H1 (cell line): ENCODE results near the gene RAD50. TPM values are rescaled to one million over a fixed set of nuclear protein-coding genes. Genes with fewer than 3 reads are reported as not detected.
"Not testable (repeated sequence)": the region's sequence is repeated elsewhere in the genome, so short reads cannot be mapped to it uniquely, and the experiment has no call there.

Experiments used
- CTCF ChIA-PET: fragments of 300-600 bp; sonication (Branson Sonifier 250); formaldehyde crosslinking; loops from one replicate; lab custom pipeline; 2021; ENCODE audit not compliant: partially characterized antibody; lab: Charles Lee
- POLR2A ChIA-PET: fragments of 300-600 bp; sonication (Branson Sonifier 250); formaldehyde crosslinking; loops from one replicate; lab custom pipeline; 2021; ENCODE audit warnings: inconsistent platforms; ENCODE audit not compliant: partially characterized antibody; lab: Charles Lee
- DNase-seq, 2 experiments: peaks; one replicate each; pipeline versions ENCODE4 v3.0.0 to v3.0.0-alpha.2; 2010 to 2022; ENCODE audit warnings: low spot score in 2 of 2, low read depth in 1 of 2, mixed read lengths in 1 of 2
- FAIRE-seq: peaks from 2 replicates; lab custom pipeline; 2011; peaks lifted over from hg19 to GRCh38; lab: Jason Lieb, UNC
- H2AFZ ChIP-seq: 2 replicates; pipeline ENCODE4 v1.8.1; 2012; ENCODE audit warnings: low read length, inconsistent platforms
- H2AK5ac ChIP-seq: 2 replicates; pipeline ENCODE4 v1.6.1; 2013; ENCODE audit warnings: low read depth, low read length
- H2BK120ac ChIP-seq: replicated peaks from 2 replicates; pipeline ENCODE3; 2013; ENCODE audit warnings: low read depth, low read length, inconsistent platforms
- H2BK12ac ChIP-seq: 2 replicates; pipeline ENCODE4 v1.6.1; 2013; ENCODE audit warnings: low read depth, low read length
- H2BK15ac ChIP-seq: 2 replicates; pipeline ENCODE4 v1.6.1; 2013; ENCODE audit warnings: low read length
- H2BK20ac ChIP-seq: 2 replicates; pipeline ENCODE4 v1.6.1; 2013; ENCODE audit warnings: low read length
- H2BK5ac ChIP-seq: 2 replicates; pipeline ENCODE4 v1.6.1; 2013; ENCODE audit warnings: low read depth, low read length
- H3K14ac ChIP-seq: 2 replicates; pipeline ENCODE4 v1.6.1; 2013; ENCODE audit warnings: inconsistent platforms; ENCODE audit not compliant: insufficient read length
- H3K18ac ChIP-seq: 2 replicates; pipeline ENCODE4 v1.6.1; 2013; ENCODE audit warnings: low read length; ENCODE audit errors: extremely low read depth
- H3K23ac ChIP-seq: 2 replicates; pipeline ENCODE4 v1.6.1; 2013; ENCODE audit warnings: inconsistent platforms; ENCODE audit not compliant: insufficient read length
- H3K23me2 ChIP-seq: 2 replicates; pipeline ENCODE4 v1.6.1; 2013; ENCODE audit warnings: low read depth, low read length
- H3K27ac ChIP-seq: 2 replicates; pipeline ENCODE4 v1.6.1; 2011; ENCODE audit warnings: low read depth, low read length, inconsistent platforms
- H3K27me3 ChIP-seq, 4 experiments: replicated peaks in 1 of 4; 1 replicate in 1 of 4; 2 replicates in 3 of 4; pipeline versions ENCODE4 v1.6.1 to v1.8.1; 2011 to 2013; ENCODE audit warnings: low read length in 3 of 4, mild to moderate bottlenecking in 3 of 4, inconsistent platforms in 2 of 4, mixed read lengths in 2 of 4, moderate library complexity in 1 of 4; ENCODE audit not compliant: control insufficient read depth in 3 of 4, insufficient read depth in 3 of 4; ENCODE audit errors: extremely low read depth in 1 of 4
- H3K36me3 ChIP-seq, 4 experiments: 2 replicates each; pipeline versions ENCODE4 v1.6.1 to v1.8.1; 2011 to 2013; ENCODE audit warnings: mild to moderate bottlenecking in 4 of 4, low read length in 3 of 4, moderate library complexity in 2 of 4, control low read depth in 1 of 4, inconsistent platforms in 1 of 4; ENCODE audit not compliant: insufficient read depth in 4 of 4, control insufficient read depth in 2 of 4
- H3K4ac ChIP-seq: replicated peaks from 2 replicates; pipeline ENCODE3; 2013; ENCODE audit warnings: low read length, low read depth, mixed read lengths, inconsistent platforms; ENCODE audit not compliant: insufficient read length
- H3K4me1 ChIP-seq, 4 experiments: replicated peaks in 1 of 4; 1 replicate in 1 of 4; 2 replicates in 3 of 4; pipeline versions ENCODE4 v1.6.1 to v1.8.1; 2011 to 2013; ENCODE audit warnings: low read length in 3 of 4, inconsistent platforms in 2 of 4, mixed read lengths in 1 of 4; ENCODE audit not compliant: insufficient read depth in 4 of 4, control insufficient read depth in 3 of 4
- H3K4me2 ChIP-seq, 2 experiments: 2 replicates each; pipeline versions ENCODE4 v1.6.1 to v1.8.1; 2011 to 2013; ENCODE audit warnings: low read depth in 2 of 2, low read length in 2 of 2, control low read depth in 1 of 2, inconsistent platforms in 1 of 2, mild to moderate bottlenecking in 1 of 2; ENCODE audit not compliant: insufficient read depth in 1 of 2
- H3K4me3 ChIP-seq, 4 experiments: fragments of 200-600, 300-600 bp in 1 of 4; sonication (generic), shearing (Covaris generic), sonication (Bioruptor Twin) in 1 of 4; 2 replicates each; pipeline versions ENCODE4 v1.5.1 to v1.8.1; 2011 to 2016; ENCODE audit warnings: low read length in 4 of 4, low read depth in 3 of 4, control low read depth in 2 of 4, inconsistent platforms in 2 of 4, mild to moderate bottlenecking in 2 of 4, mixed read lengths in 1 of 4, moderate library complexity in 1 of 4; ENCODE audit not compliant: insufficient read depth in 2 of 4; ENCODE audit errors: extremely low read depth in 1 of 4
- H3K56ac ChIP-seq: replicated peaks from 2 replicates; pipeline ENCODE3; 2013; ENCODE audit warnings: low read depth, mild to moderate bottlenecking, mixed read lengths, low read length, inconsistent platforms; ENCODE audit not compliant: insufficient read length
- H3K79me1 ChIP-seq: 2 replicates; pipeline ENCODE4 v1.6.1; 2013; ENCODE audit warnings: low read depth, low read length, control low read depth
- H3K79me2 ChIP-seq, 2 experiments: 2 replicates each; pipeline versions ENCODE4 v1.6.1 to v1.8.1; 2012 to 2013; ENCODE audit warnings: low read length in 2 of 2, mild to moderate bottlenecking in 2 of 2, inconsistent platforms in 1 of 2; ENCODE audit not compliant: insufficient read depth in 2 of 2, control insufficient read depth in 1 of 2
- H3K9ac ChIP-seq, 4 experiments: replicated peaks in 1 of 4; 1 replicate in 1 of 4; 2 replicates in 3 of 4; pipeline versions ENCODE4 v1.6.1 to v1.8.1; 2011 to 2013; ENCODE audit warnings: low read depth in 3 of 4, low read length in 3 of 4, control low read depth in 2 of 4, mild to moderate bottlenecking in 2 of 4, moderate library complexity in 2 of 4, inconsistent platforms in 1 of 4; ENCODE audit errors: extremely low read depth in 1 of 4
- H3K9me3 ChIP-seq, 2 experiments: 2 replicates each; pipeline versions ENCODE4 v1.6.1 to v1.8.1; 2012 to 2013; ENCODE audit warnings: mild to moderate bottlenecking in 2 of 2, moderate library complexity in 2 of 2, control low read depth in 1 of 2, inconsistent platforms in 1 of 2, low read depth in 1 of 2, low read length in 1 of 2, mixed read lengths in 1 of 2; ENCODE audit not compliant: insufficient read depth in 2 of 2
- H4K20me1 ChIP-seq, 2 experiments: replicated peaks in 1 of 2; 2 replicates each; pipeline versions ENCODE3 to v1.8.1; 2011 to 2013; ENCODE audit warnings: inconsistent platforms in 2 of 2, low read length in 2 of 2, mild to moderate bottlenecking in 1 of 2; ENCODE audit not compliant: insufficient read depth in 2 of 2, control insufficient read depth in 1 of 2
- H4K5ac ChIP-seq: 2 replicates; pipeline ENCODE4 v1.6.1; 2013; ENCODE audit warnings: low read length, low read depth, mixed read lengths, inconsistent platforms; ENCODE audit not compliant: insufficient read length
- H4K8ac ChIP-seq: 2 replicates; pipeline ENCODE4 v1.8.0; 2013; ENCODE audit warnings: mild to moderate bottlenecking, moderate library complexity, low read length, inconsistent platforms; ENCODE audit not compliant: insufficient read depth; ENCODE audit errors: extremely low read depth
- H4K91ac ChIP-seq: replicated peaks from 2 replicates; pipeline ENCODE3; 2013; ENCODE audit warnings: low read length, mixed read lengths, inconsistent platforms; ENCODE audit not compliant: insufficient read length
- GTF2F1 ChIP-seq: IDR thresholded peaks from 2 replicates; pipeline ENCODE4 v1.6.1; 2012; ENCODE audit warnings: low read depth, low read length, improper control_type of control experiment, borderline replicate concordance
- JUND ChIP-seq: IDR thresholded peaks from 2 replicates; pipeline ENCODE4 v1.6.1; 2011; ENCODE audit warnings: mild to moderate bottlenecking, improper control_type of control experiment, low read length
- RNF2 ChIP-seq: fragments of 200-900, 300-1000 bp; sonication (generic); IDR thresholded peaks from 2 replicates; pipeline ENCODE4 v1.7.1; 2016; ENCODE audit warnings: borderline replicate concordance, low read depth, mild to moderate bottlenecking, antibody characterized with exemption, low read length; ENCODE audit not compliant: poor library complexity, severe bottlenecking; ENCODE audit errors: missing control alignments
- SIRT6 ChIP-seq: IDR thresholded peaks from one replicate; pipeline ENCODE4 v1.7.1; 2012; ENCODE audit warnings: low read length, inconsistent platforms
- WGBS, 2 experiments: shearing (Covaris generic) in 1 of 2; methylation state at CpG; one replicate each; pipeline versions ENCODE4 v1.1.6 to v1.1.7; 2013 to 2015; ENCODE audit warnings: low lambda C conversion rate in 2 of 2, mixed read lengths in 2 of 2, inconsistent platforms in 1 of 2, low coverage in 1 of 2, missing lambda C conversion rate in 1 of 2; ENCODE audit not compliant: insufficient replicate concordance in 2 of 2, insufficient coverage in 1 of 2, insufficient read length in 1 of 2; ENCODE audit errors: extremely low coverage in 1 of 2, missing lambda C conversion rate in 1 of 2; 5-methylcytosine and 5-hydroxymethylcytosine counted together
- polyA plus RNA-seq, 7 experiments: library from polyadenylated mRNA; depleted of rRNA in 3 of 7; stranded (reverse) in 5 of 7; unstranded in 2 of 7; fragments of >200 nt in 5 of 7; fragments of 200-250 nt in 2 of 7; gene quantifications; 1 replicate in 5 of 7; 2 replicates in 1 of 7; 4 replicates in 1 of 7; pipeline versions ENCODE4 v1.2.1 to v1.2.3, GENCODE V29; 2011 to 2013; ENCODE audit warnings: missing spikeins in 2 of 7, mixed read lengths in 2 of 7
- total RNA-seq: library from RNA; stranded (reverse); fragmentation: NEBNext Ultra II Directional; extraction: Animal tissue kit (Norgen Biotek cat#: 25700); gene quantifications from 2 replicates; pipeline ENCODE4 v1.2.1, GENCODE V29; 2021

Gene RAD50
- total and polyA plus RNA-seq, 2 of the 8 experiments (the other 6 are each of a cell fraction or from before 2014, with no cell fraction given): 10.1 to 39.4 TPM

- no peak for TF ChIP-seq GTF2F1
- TF ChIP-seq JUND: no peak
- TF ChIP-seq RNF2: no peak
- TF ChIP-seq SIRT6: no peak
Measured at GRCh38 chr5:132690156-132690555, 133.4 kb downstream of the RAD50 start (continued).

DNA sequence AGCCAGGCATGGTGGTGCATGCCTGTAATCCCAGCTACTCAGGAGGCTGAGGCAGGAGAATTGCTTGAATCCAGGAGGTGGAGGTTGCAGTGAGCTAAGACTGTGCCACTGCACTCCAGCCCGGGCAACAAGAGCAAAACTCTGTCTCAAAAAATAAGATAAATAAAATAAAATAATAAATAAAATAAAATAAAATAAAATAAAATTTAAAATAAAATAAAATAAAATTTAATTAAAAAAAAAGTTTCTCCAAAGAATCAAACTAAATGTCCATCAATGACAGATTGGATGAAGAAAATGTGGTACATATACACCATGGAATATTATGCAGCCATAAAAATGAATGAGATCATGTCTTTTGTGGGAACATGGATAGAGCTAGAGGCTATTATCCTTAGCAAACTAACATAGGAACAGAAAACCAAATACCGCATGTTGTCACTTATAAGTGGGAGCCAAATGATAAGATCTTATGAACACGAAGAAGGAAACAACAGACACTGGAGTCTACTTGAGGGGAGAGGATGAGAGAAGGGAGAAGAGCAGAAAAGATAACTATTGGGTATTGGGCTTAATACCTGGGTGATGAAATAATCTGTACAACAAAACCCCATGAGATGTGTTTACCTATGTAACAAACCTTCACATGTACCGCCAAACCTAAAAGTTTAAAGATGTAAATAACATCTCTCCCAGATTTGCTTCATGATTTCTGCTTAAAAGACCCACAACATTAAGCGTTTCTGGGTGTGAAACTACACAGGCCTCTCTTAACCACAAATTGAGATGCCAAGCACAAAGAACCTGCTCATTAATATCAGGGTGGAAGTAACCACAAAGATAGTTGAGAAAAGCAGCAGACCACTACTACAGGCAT is 135.2 kb downstream of the RAD50 start:
- CTCF ChIA-PET, H3K4me1 ChIP-seq, H2BK15ac ChIP-seq, H3K27me3 ChIP-seq, H3K27ac ChIP-seq, H2BK20ac ChIP-seq, H4K8ac ChIP-seq, H3K14ac ChIP-seq, H3K18ac ChIP-seq, H2BK120ac ChIP-seq, H4K91ac ChIP-seq, H2AFZ ChIP-seq, H3K79me2 ChIP-seq, H3K4me3 ChIP-seq, H3K36me3 ChIP-seq, H2BK12ac ChIP-seq, H4K5ac ChIP-seq, H3K56ac ChIP-seq, FAIRE-seq, DNase-seq, H2AK5ac ChIP-seq, H3K23me2 ChIP-seq, H3K9me3 ChIP-seq, H3K4me2 ChIP-seq, H4K20me1 ChIP-seq, H2BK5ac ChIP-seq, H3K4ac ChIP-seq, H3K79me1 ChIP-seq, H3K9ac ChIP-seq, H3K23ac ChIP-seq: not testable (repeated sequence)
- 85% methylated on average over 5 of the region's 5 CpGs; no CpG with 5 or more reads in 1 of the 2 experiments for WGBS, 2 experiments
- POLR2A ChIA-PET: interaction anchor here (0.6 to 1.3 kb wide), 2 partner anchors 10 to 48 kb away, joined by 3 to 4 read pairs; no protein-coding TSS in a partner anchor
